Activated CD4-positive, CD25-positive, alpha-beta regulatory T cell treated with anti-CD3 and anti-CD28 coated beads, Interleukin-2, amount 50 U/mL, for 72 hours (primary cell): ENCODE data around the gene HIRA.
"Not testable (repeated sequence)": the region's sequence is repeated elsewhere in the genome, so short reads cannot be mapped to it uniquely, and the experiment has no call there.

ENCODE experiments used
- DNase-seq: peaks from one replicate; pipeline ENCODE4 v3.0.0; 2021

HIRA gene

GRCh38 chr22:19352217-19352616, 79.3 kb downstream of the HIRA start:
- DNase-seq = no peak

- no peak for DNase-seq
Observed at GRCh38 chr22:19351604-19352003, 79.9 kb downstream of the HIRA start.

GRCh38 chr22:19350947-19351346, 80.6 kb downstream of the HIRA start:
- DNase-seq = no peak

- no peak for DNase-seq
Observed at GRCh38 chr22:19350476-19350859, 81.1 kb downstream of the HIRA start.

- no peak for DNase-seq
Observed at GRCh38 chr22:19349778-19350475, 81.6 kb downstream of the HIRA start.

- no peak for DNase-seq
Observed at GRCh38 chr22:19346677-19347265, 84.8 kb downstream of the HIRA start.

- no peak for DNase-seq
Observed at GRCh38 chr22:19344420-19344819, 87.1 kb downstream of the HIRA start.

- DNase-seq = no peak
Observed at GRCh38 chr22:19343470-19343869, 88.1 kb downstream of the HIRA start.

GRCh38 chr22:19341500-19341899, 90.0 kb downstream of the HIRA start:
- no peak for DNase-seq

GRCh38 chr22:19337137-19337536, 94.4 kb downstream of the HIRA start:
- DNase-seq = no peak

- no peak for DNase-seq
Observed at GRCh38 chr22:19336133-19337075, 95.1 kb downstream of the HIRA start.

GRCh38 chr22:19331975-19332374, 99.6 kb downstream of the HIRA start:
- no peak for DNase-seq

- DNase-seq = no peak
Observed at GRCh38 chr22:19331474-19331873, 100.1 kb downstream of the HIRA start.

- no peak for DNase-seq
Observed at GRCh38 chr22:19330865-19331418, 100.6 kb downstream of the HIRA start.

GRCh38 chr22:19330205-19330604, 101.3 kb downstream of the HIRA start:
- not testable (repeated sequence) for DNase-seq

- DNase-seq = no peak
Observed at GRCh38 chr22:19329454-19329853, 102.1 kb downstream of the HIRA start.

- no peak for DNase-seq
Observed at GRCh38 chr22:19325296-19325948, 106.1 kb downstream of the HIRA start.

- not testable (repeated sequence) for DNase-seq
Observed at GRCh38 chr22:19323420-19323819, 108.1 kb downstream of the HIRA start.

- no peak for DNase-seq
Observed at GRCh38 chr22:19321757-19322156, 109.8 kb downstream of the HIRA start.

GRCh38 chr22:19320136-19320535, 111.4 kb downstream of the HIRA start:
- not testable (repeated sequence) for DNase-seq

GRCh38 chr22:19319281-19319680, 112.3 kb downstream of the HIRA start:
- no peak for DNase-seq

- no peak for DNase-seq
Observed at GRCh38 chr22:19317865-19318264, 113.7 kb downstream of the HIRA start.

GRCh38 chr22:19307872-19308271, 123.7 kb downstream of the HIRA start:
- no peak for DNase-seq
